ENCODE results near the gene STXBP4.

STXBP4 gene

GRCh38 chr17:54945231-54945630 lies 23.3 kb upstream of the STXBP4 start:
- Mint-ChIP-seq H3K36me3 (ENCODE audit: low read depth) (peaks cover 63% of the 10 kb centered on the region), H3K4me1 (no peaks in the 10 kb centered on the region), H3K27ac (no peak overlapping the region), H3K9me3 (no peaks in the 10 kb centered on the region), H3K4me3 (no peak overlapping the region), H3K27me3 (ENCODE audit: low read depth, poor library complexity) (no peaks in the 10 kb centered on the region)
- no peak for TF ChIP-seq CTCF (IDR thresholded peaks at IDR 0.05)
- DNase-seq, result no peak

- Mint-ChIP-seq H3K27ac (no peak overlapping the region), H3K9me3 (no peaks in the 10 kb centered on the region)
Observed at GRCh38 chr17:54945671-54946070, 22.9 kb upstream of the STXBP4 start.

GRCh38 chr17:54947396-54947795 lies 21.2 kb upstream of the STXBP4 start:
- no peaks in the 10 kb centered on the region for H3K27me3 Mint-ChIP-seq (ENCODE audit: low read depth, poor library complexity)
- TF ChIP-seq CTCF (IDR thresholded peaks at IDR 0.05), result no peak
- no peaks in the 10 kb centered on the region for H3K9me3 Mint-ChIP-seq
- DNase-seq, result no peak
- H3K4me3 Mint-ChIP-seq, result no peak overlapping the region
- H3K27ac Mint-ChIP-seq, result no peak overlapping the region
- no peaks in the 10 kb centered on the region for H3K4me1 Mint-ChIP-seq
- H3K36me3 Mint-ChIP-seq (ENCODE audit: low read depth), result peaks cover 67% of the 10 kb centered on the region

More at GRCh38 chr17:54945671-54946070, 22.9 kb upstream of the STXBP4 start:
- no peak for TF ChIP-seq CTCF (IDR thresholded peaks at IDR 0.05)
- DNase-seq, result no peak
- no peaks in the 10 kb centered on the region for H3K27me3 Mint-ChIP-seq (ENCODE audit: low read depth, poor library complexity)
- H3K4me3 Mint-ChIP-seq, result no peak overlapping the region
- H3K4me1 Mint-ChIP-seq, result no peaks in the 10 kb centered on the region
- peaks cover 63% of the 10 kb centered on the region for H3K36me3 Mint-ChIP-seq (ENCODE audit: low read depth)

- Mint-ChIP-seq H3K4me3 (no peak overlapping the region), H3K27ac (no peak overlapping the region), H3K36me3 (ENCODE audit: low read depth) (peaks cover 66% of the 10 kb centered on the region), H3K4me1 (no peaks in the 10 kb centered on the region), H3K9me3 (no peaks in the 10 kb centered on the region), H3K27me3 (ENCODE audit: low read depth, poor library complexity) (no peaks in the 10 kb centered on the region)
- TF ChIP-seq CTCF (IDR thresholded peaks at IDR 0.05), result no peak
- no peak for DNase-seq
Observed at GRCh38 chr17:54948380-54948779, 20.2 kb upstream of the STXBP4 start.

- no peaks in the 10 kb centered on the region for H3K4me1 Mint-ChIP-seq
- no peak for DNase-seq
- no peaks in the 10 kb centered on the region for H3K9me3 Mint-ChIP-seq
- H3K27me3 Mint-ChIP-seq (ENCODE audit: low read depth, poor library complexity), result no peaks in the 10 kb centered on the region
- H3K36me3 Mint-ChIP-seq (ENCODE audit: low read depth), result peaks cover 71% of the 10 kb centered on the region
- no peak overlapping the region for H3K27ac Mint-ChIP-seq
- H3K4me3 Mint-ChIP-seq, result no peak overlapping the region
- TF ChIP-seq CTCF (IDR thresholded peaks at IDR 0.05), result no peak
Observed at GRCh38 chr17:54950116-54950515, 18.4 kb upstream of the STXBP4 start.

GRCh38 chr17:54951286-54951685 lies 17.3 kb upstream of the STXBP4 start:
- H3K27me3 Mint-ChIP-seq (ENCODE audit: low read depth, poor library complexity), result no peaks in the 10 kb centered on the region
- no peak overlapping the region for H3K4me3 Mint-ChIP-seq
- H3K4me1 Mint-ChIP-seq, result no peaks in the 10 kb centered on the region
- TF ChIP-seq CTCF (IDR thresholded peaks at IDR 0.05), result no peak
- no peak for DNase-seq
- no peak overlapping the region for H3K27ac Mint-ChIP-seq
- no peaks in the 10 kb centered on the region for H3K9me3 Mint-ChIP-seq
- peaks cover 67% of the 10 kb centered on the region for H3K36me3 Mint-ChIP-seq (ENCODE audit: low read depth)
